Measurements from ENCODE around the gene BSND. TPM values are rescaled to one million over a fixed set of nuclear protein-coding genes. Genes with fewer than 3 reads are reported as not detected.

Gene BSND
- total and polyA plus RNA-seq, 9 of the 15 experiments (the other 6 are each of a cell fraction or from before 2014, with no cell fraction given), result not detected

DNA sequence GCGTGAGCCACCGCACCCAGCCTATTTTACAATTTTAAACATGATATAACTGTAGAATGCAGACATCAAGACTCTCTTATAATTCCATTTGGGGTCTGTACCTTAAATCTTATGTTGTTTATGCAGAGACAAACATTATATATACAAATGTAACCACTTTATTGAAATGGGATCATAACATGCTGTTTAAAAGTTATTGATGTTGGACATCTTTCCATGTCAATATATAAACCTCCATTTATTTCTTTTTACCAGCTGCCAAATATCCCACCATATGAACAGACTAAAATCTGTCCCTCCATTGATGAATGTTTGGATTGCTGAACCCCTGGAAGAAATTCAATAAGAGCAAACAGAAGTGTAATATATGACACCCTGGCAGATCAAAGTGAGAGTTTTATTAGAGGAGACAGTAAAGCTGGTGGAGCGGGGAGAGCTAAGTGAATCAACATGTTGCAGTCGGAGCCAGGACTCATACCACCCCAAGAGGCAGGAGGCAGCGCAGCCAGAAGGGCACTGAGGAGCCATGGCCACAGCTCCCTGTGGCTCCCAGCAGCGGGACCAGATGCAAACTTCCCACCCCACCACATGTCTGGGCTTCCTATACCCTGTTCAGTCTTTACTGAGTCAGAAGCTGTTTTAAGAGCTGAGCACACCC is 35.9 kb downstream of the BSND start (continued):
- TF ChIP-seq HEY1 (CRISPR knock-in tag; IDR thresholded peaks at IDR 0.05; ENCODE audit: borderline replicate concordance) (no peak), BCOR (IDR thresholded peaks at IDR 0.05) (no peak), EGR1 (conservative IDR thresholded peaks at IDR 0.05) (no peak), LEF1 (IDR thresholded peaks at IDR 0.05) (no peak), NFE2L1 (tag; IDR thresholded peaks at IDR 0.05; ENCODE audit: borderline replicate concordance, low read depth) (no peak)

DNA sequence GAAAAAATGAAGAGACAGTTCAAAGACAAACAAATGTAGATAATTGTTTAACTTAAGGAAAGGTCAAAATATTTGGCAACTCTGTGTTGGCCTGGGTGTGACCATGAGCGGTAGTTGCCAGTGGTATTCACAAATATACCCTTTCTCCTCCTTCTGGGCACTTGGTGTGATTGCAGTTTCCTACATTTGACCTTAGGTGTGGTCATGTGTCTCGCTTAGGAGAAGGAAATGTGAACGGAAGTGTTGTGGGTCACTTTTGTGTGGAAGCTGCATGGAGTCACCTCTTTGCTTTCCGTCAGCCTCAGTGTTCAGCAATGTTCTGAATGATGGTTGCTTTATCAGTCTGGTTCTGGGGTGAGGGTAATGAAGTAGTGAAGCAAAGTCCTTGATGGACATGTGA is 37.2 kb downstream of the BSND start:
- peak overlapping the region; percentile 48; the same call in 1 of the 2 replicates for H3K4me2 ChIP-seq (ENCODE audit: insufficient read depth, low read length)
- no peak overlapping the region for H3K9ac ChIP-seq (ENCODE audit: insufficient read depth in 1 of 2, low read depth in 2 of 2, low read length in 2 of 2)
- peak overlapping the region; percentile 85 for H2AFZ ChIP-seq (ENCODE audit: low read depth, low read length)
- peaks cover 20% of the 10 kb centered on the region for H3K79me2 ChIP-seq (ENCODE audit: control insufficient read depth, insufficient read depth, low read length)
- intact Hi-C loops (cut with micrococcal nuclease) (no loop called here), in situ Hi-C loops (cut with MboI) (no loop called here)
- peaks cover 6% of the 10 kb centered on the region; the same call in 1 of the 2 replicates for H4K20me1 ChIP-seq (replicated peaks; ENCODE audit: control insufficient read depth, insufficient read depth, low read length)
- ChIA-PET CTCF (ENCODE audit: low intra/inter-chr PET ratio) (interaction anchor here (0.9 kb wide), 1 partner anchor 97 kb away, joined by 4 read pairs; no protein-coding TSS in a partner anchor), POLR2A (interaction anchor here (0.7 to 1.2 kb wide), 2 partner anchors 20 to 85 kb away, joined by 3 to 4 read pairs; no protein-coding TSS in a partner anchor)
- H3K27me3 ChIP-seq (ENCODE audit: control insufficient read depth in 2 of 2, insufficient read depth in 2 of 2, low read length in 2 of 2), result no peaks in the 10 kb centered on the region; a peak in 1 of 5 replicates
- H3K4me3 ChIP-seq, result no peak overlapping the region
- peak; percentile 43 to 63 (median 48) for DNase-seq (ENCODE audit: extremely low read depth in 1 of 4, low spot score in 3 of 4)
- 26% methylated on average over 4 of the region's 4 CpGs for WGBS (ENCODE audit: insufficient coverage, low coverage, missing lambda C conversion rate)
- BruUV-seq (replicated peaks), result no TSS peak
- H3K9me1 ChIP-seq (ENCODE audit: control insufficient read depth, insufficient read depth, low read length), result no peaks in the 10 kb centered on the region
- H3K36me3 ChIP-seq (ENCODE audit: control insufficient read depth, insufficient read depth, low read length), result peaks cover 1% of the 10 kb centered on the region; the same call in 1 of the 3 replicates
- H3K9me3 ChIP-seq (replicated peaks; ENCODE audit: control insufficient read depth, insufficient read depth, low read depth, low read length), result no peaks in the 10 kb centered on the region
- no peak overlapping the region for H3K27ac ChIP-seq (ENCODE audit: extremely low read depth, low read depth, low read length)
- peak; percentile 87 for FAIRE-seq
- peaks cover 29 to 30% of the 10 kb centered on the region in 2 experiments for H3K4me1 ChIP-seq (replicated peaks in 1 of 2; ENCODE audit: control insufficient read depth in 2 of 2, insufficient read depth in 2 of 2, low read length in 2 of 2)
- ATAC-seq, result peak; percentile 45
- no peak for TF ChIP-seq HOXB6 (CRISPR knock-in tag; IDR thresholded peaks at IDR 0.05; ENCODE audit: borderline replicate concordance)
- TF ChIP-seq HNRNPL (IDR thresholded peaks at IDR 0.05; ENCODE audit: low read depth, low read length), result no peak
- TF ChIP-seq SMARCB1 (IDR thresholded peaks at IDR 0.05; ENCODE audit: insufficient read length, low read depth), result no peak
- TF ChIP-seq HCFC1 (IDR thresholded peaks at IDR 0.05; ENCODE audit: low read depth, low read length), result no peak
- TF ChIP-seq, protein P1, sequence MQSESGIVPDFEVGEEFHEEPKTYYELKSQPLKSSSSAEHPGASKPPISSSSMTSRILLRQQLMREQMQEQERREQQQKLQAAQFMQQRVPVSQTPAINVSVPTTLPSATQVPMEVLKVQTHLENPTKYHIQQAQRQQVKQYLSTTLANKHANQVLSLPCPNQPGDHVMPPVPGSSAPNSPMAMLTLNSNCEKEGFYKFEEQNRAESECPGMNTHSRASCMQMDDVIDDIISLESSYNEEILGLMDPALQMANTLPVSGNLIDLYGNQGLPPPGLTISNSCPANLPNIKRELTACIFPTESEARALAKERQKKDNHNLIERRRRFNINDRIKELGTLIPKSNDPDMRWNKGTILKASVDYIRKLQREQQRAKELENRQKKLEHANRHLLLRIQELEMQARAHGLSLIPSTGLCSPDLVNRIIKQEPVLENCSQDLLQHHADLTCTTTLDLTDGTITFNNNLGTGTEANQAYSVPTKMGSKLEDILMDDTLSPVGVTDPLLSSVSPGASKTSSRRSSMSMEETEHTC (IDR thresholded peaks at IDR 0.05), result peak; percentile 53; the same call in 1 of the 2 replicates
- TF ChIP-seq CTBP1 (IDR thresholded peaks at IDR 0.05; ENCODE audit: borderline replicate concordance), result 0 out of 2 replicates have a peak, but pooled peaks have one; percentile 23
- no peak for TF ChIP-seq NCOR1 (IDR thresholded peaks at IDR 0.05)
- TF ChIP-seq HDAC2 (IDR thresholded peaks at IDR 0.05), result no peak
- no peak for TF ChIP-seq ERF (CRISPR knock-in tag; IDR thresholded peaks at IDR 0.05)
- no peak for TF ChIP-seq SIRT6 (IDR thresholded peaks at IDR 0.05; ENCODE audit: low read depth, low read length)
- TF ChIP-seq, protein P2, sequence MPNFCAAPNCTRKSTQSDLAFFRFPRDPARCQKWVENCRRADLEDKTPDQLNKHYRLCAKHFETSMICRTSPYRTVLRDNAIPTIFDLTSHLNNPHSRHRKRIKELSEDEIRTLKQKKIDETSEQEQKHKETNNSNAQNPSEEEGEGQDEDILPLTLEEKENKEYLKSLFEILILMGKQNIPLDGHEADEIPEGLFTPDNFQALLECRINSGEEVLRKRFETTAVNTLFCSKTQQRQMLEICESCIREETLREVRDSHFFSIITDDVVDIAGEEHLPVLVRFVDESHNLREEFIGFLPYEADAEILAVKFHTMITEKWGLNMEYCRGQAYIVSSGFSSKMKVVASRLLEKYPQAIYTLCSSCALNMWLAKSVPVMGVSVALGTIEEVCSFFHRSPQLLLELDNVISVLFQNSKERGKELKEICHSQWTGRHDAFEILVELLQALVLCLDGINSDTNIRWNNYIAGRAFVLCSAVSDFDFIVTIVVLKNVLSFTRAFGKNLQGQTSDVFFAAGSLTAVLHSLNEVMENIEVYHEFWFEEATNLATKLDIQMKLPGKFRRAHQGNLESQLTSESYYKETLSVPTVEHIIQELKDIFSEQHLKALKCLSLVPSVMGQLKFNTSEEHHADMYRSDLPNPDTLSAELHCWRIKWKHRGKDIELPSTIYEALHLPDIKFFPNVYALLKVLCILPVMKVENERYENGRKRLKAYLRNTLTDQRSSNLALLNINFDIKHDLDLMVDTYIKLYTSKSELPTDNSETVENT (CRISPR knock-in tag; IDR thresholded peaks at IDR 0.05), result no peak
- TF ChIP-seq NEUROD1 (IDR thresholded peaks at IDR 0.05; ENCODE audit: borderline replicate concordance, low read depth, low read length, partially characterized antibody), result no peak
- peak; percentile 76 for TF ChIP-seq NR2C1 (IDR thresholded peaks at IDR 0.05)
- TF ChIP-seq NR2C1 (tag; IDR thresholded peaks at IDR 0.05), result peak; percentile 71
- TF ChIP-seq MTA3 (IDR thresholded peaks at IDR 0.05; ENCODE audit: borderline replicate concordance), result 0 out of 2 replicates have a peak, but pooled peaks have one; percentile 27
